Activated effector memory CD4-positive, alpha-beta T cell treated with anti-CD3 and anti-CD28 coated beads, Interleukin-2, amount 50 U/mL, for 16 hours (primary cell): ENCODE data around the gene PGGHG.
"Not testable (repeated sequence)": the region's sequence is repeated elsewhere in the genome, so short reads cannot be mapped to it uniquely, and the experiment has no call there.

Experiments used
- DNase-seq: peaks from one replicate; pipeline ENCODE4 v3.0.0-alpha.2; 2020

The PGGHG gene

GRCh38 chr11:299081-299891 lies 10.4 kb downstream of the PGGHG start, which contains the start of gene IFITM5:
TSS of gene IFITM5 (minus strand) at chr11:299526. CDS start at chr11:299490, 36 bp downstream.
- peak; percentile 63 for DNase-seq

GRCh38 chr11:299951-300735 lies 11.2 kb downstream of the PGGHG start:
- DNase-seq = peak; percentile 69

- DNase-seq = no peak
These were observed 14.4 kb downstream of the PGGHG start for GRCh38 chr11:303363-303762.

- DNase-seq = no peak
These were observed 15.2 kb downstream of the PGGHG start for GRCh38 chr11:304061-304506.

- peak; percentile 83 for DNase-seq
These were observed 16.3 kb downstream of the PGGHG start for GRCh38 chr11:304915-305843.

GRCh38 chr11:305844-306211 lies 16.9 kb downstream of the PGGHG start:
- no peak for DNase-seq

- DNase-seq = no peak
These were observed 17.9 kb downstream of the PGGHG start for GRCh38 chr11:306645-307371.

GRCh38 chr11:307766-308708 lies 19.1 kb downstream of the PGGHG start, which contains the start of gene IFITM2:
TSS of gene IFITM2 (plus strand) at chr11:307816. CDS start at chr11:308193, 377 bp downstream.
- DNase-seq = peak; percentile 77

- DNase-seq = peak; percentile 68
These were observed 20.1 kb downstream of the PGGHG start for GRCh38 chr11:308740-309665.

GRCh38 chr11:309979-310572 lies 21.1 kb downstream of the PGGHG start:
- not testable (repeated sequence) for DNase-seq

GRCh38 chr11:311013-311748 lies 22.3 kb downstream of the PGGHG start:
- DNase-seq = peak; percentile 77

GRCh38 chr11:312092-312816 lies 23.3 kb downstream of the PGGHG start:
- DNase-seq = peak; percentile 73

GRCh38 chr11:313304-313786 lies 24.4 kb downstream of the PGGHG start:
- no peak for DNase-seq

GRCh38 chr11:313787-314553 lies 25.0 kb downstream of the PGGHG start, which contains the start of gene IFITM1:
TSS of gene IFITM1 (plus strand) at chr11:314040. CDS start at chr11:314171, 131 bp downstream.
- peak; percentile 84 for DNase-seq

- DNase-seq = not testable (repeated sequence)
These were observed 25.6 kb downstream of the PGGHG start for GRCh38 chr11:314554-314875.

GRCh38 chr11:315051-315481 lies 26.1 kb downstream of the PGGHG start:
- DNase-seq = peak; percentile 71
